ENCODE measurements around the gene ICAM1. TPM values are rescaled to one million over a fixed set of nuclear protein-coding genes. Genes with fewer than 3 reads are reported as not detected.
"Not testable (repeated sequence)": the region's sequence is repeated elsewhere in the genome, so short reads cannot be mapped to it uniquely, and the experiment has no call there.

The ICAM1 gene
- total and polyA plus RNA-seq, 2 of the 13 experiments (the other 11 are each of a cell fraction or from before 2014, with no cell fraction given), result 37.9 to 98.4 TPM

GRCh38 chr19:10238172-10238783 is 32.6 kb upstream of the ICAM1 start (continued):
- TF ChIP-seq BATF2 (CRISPR knock-in tag; IDR thresholded peaks at IDR 0.05), result no peak

GRCh38 chr19:10241826-10242449 is 29.0 kb upstream of the ICAM1 start:
- H3K27me3 ChIP-seq (ENCODE audit: control insufficient read depth in 1 of 2, insufficient read depth in 2 of 2, low read length in 2 of 2); intact Hi-C loops (cut with micrococcal nuclease; ENCODE audit: unreplicated experiment); CTCF ChIA-PET (ENCODE audit: low intra/inter-chr PET ratio, low total read pairs); H3K9me3 ChIP-seq (ENCODE audit: low read length); H3K9ac ChIP-seq (ENCODE audit: insufficient read depth, low read depth, low read length); in situ Hi-C loops (cut with HindIII; ENCODE audit: extremely low pct_ligation_motif_present, low pct_unique_long_range_greater_than_20kb); H3K4me3 ChIP-seq (replicated peaks in 1 of 3; ENCODE audit: insufficient read depth in 1 of 3, low read depth in 2 of 3, low read length in 3 of 3); DNase-seq (ENCODE audit: low spot score); H3K79me2 ChIP-seq (ENCODE audit: insufficient read depth, low read length); FAIRE-seq; H3K4me2 ChIP-seq (ENCODE audit: low read depth, low read length); H3K36me3 ChIP-seq (replicated peaks in 1 of 2; ENCODE audit: control insufficient read depth in 1 of 2, insufficient read depth in 2 of 2, low read length in 2 of 2); H4K20me1 ChIP-seq (ENCODE audit: insufficient read depth, low read length); H2AFZ ChIP-seq (ENCODE audit: low read length); BruUV-seq (replicated peaks); H3K27ac ChIP-seq (ENCODE audit: extremely low read length, insufficient read depth, low read length); ATAC-seq: not testable (repeated sequence)
- 49% methylated on average over 11 of the region's 11 CpGs for WGBS (ENCODE audit: low lambda C conversion rate)
- POLR2A ChIA-PET, result interaction anchor here (0.6 kb wide), 1 partner anchor 141 kb away, joined by 5 read pairs; no protein-coding TSS in a partner anchor
- peak; percentile 40 for TF ChIP-seq RARA (CRISPR knock-in tag; IDR thresholded peaks at IDR 0.05)
- peak; percentile 32 for TF ChIP-seq SKI (IDR thresholded peaks at IDR 0.05; ENCODE audit: partially characterized antibody)
- peak; percentile 55; the same call in 1 of the 2 replicates for TF ChIP-seq FOSL2 (CRISPR knock-in tag; IDR thresholded peaks at IDR 0.05)
- H3K4me1 ChIP-seq (ENCODE audit: insufficient read depth, low read length), result peaks cover 73% of the 10 kb centered on the region

- in situ Hi-C loops (cut with HindIII; ENCODE audit: extremely low pct_ligation_motif_present, low pct_unique_long_range_greater_than_20kb) (no loop called here), intact Hi-C loops (cut with micrococcal nuclease; ENCODE audit: unreplicated experiment) (no loop called here)
- no peak overlapping the region for H2AFZ ChIP-seq (ENCODE audit: low read length)
- no peak for FAIRE-seq
- no peaks in the 10 kb centered on the region for H3K27me3 ChIP-seq (ENCODE audit: control insufficient read depth in 1 of 2, insufficient read depth in 2 of 2, low read length in 2 of 2)
- ATAC-seq, result no peak
- no peak overlapping the region for H3K27ac ChIP-seq (ENCODE audit: extremely low read length, insufficient read depth, low read length)
- peak overlapping the region; percentile 28; the same call in 1 of the 2 replicates for H3K4me2 ChIP-seq (ENCODE audit: low read depth, low read length)
- H3K4me3 ChIP-seq (replicated peaks in 1 of 3; ENCODE audit: insufficient read depth in 1 of 3, low read depth in 2 of 3, low read length in 3 of 3), result no peak overlapping the region
- 49% methylated on average over 6 of the region's 7 CpGs for WGBS (ENCODE audit: low lambda C conversion rate)
- no peaks in the 10 kb centered on the region for H3K9me3 ChIP-seq (ENCODE audit: low read length)
- no peaks in the 10 kb centered on the region for H4K20me1 ChIP-seq (ENCODE audit: insufficient read depth, low read length)
- H3K36me3 ChIP-seq (replicated peaks in 1 of 2; ENCODE audit: control insufficient read depth in 1 of 2, insufficient read depth in 2 of 2, low read length in 2 of 2), result no peaks in the 10 kb centered on the region
- BruUV-seq (replicated peaks), result no TSS peak
- ChIA-PET POLR2A (no interaction called here), CTCF (ENCODE audit: low intra/inter-chr PET ratio, low total read pairs) (no interaction called here)
- DNase-seq (ENCODE audit: low spot score), result no peak
- H3K4me1 ChIP-seq (ENCODE audit: insufficient read depth, low read length), result peaks cover 68% of the 10 kb centered on the region
- no peaks in the 10 kb centered on the region for H3K79me2 ChIP-seq (ENCODE audit: insufficient read depth, low read length)
- H3K9ac ChIP-seq (ENCODE audit: insufficient read depth, low read depth, low read length), result no peak overlapping the region
- TF ChIP-seq AKNA (CRISPR knock-in tag; IDR thresholded peaks at IDR 0.05; ENCODE audit: borderline replicate concordance), result no peak
- peak; percentile 79 for TF ChIP-seq NR2F6 (IDR thresholded peaks at IDR 0.05)
- TF ChIP-seq NR2F6 (CRISPR knock-in tag; IDR thresholded peaks at IDR 0.05), result peak; percentile 87
- TF ChIP-seq RAD51 (IDR thresholded peaks at IDR 0.05; ENCODE audit: borderline replicate concordance), result no peak
- peak; percentile 12; the same call in 1 of the 2 replicates for TF ChIP-seq HOXA3 (CRISPR knock-in tag; IDR thresholded peaks at IDR 0.05)
- no peak for TF ChIP-seq ZNF367 (CRISPR knock-in tag; IDR thresholded peaks at IDR 0.05; ENCODE audit: borderline replicate concordance)
- 0 out of 2 replicates have a peak, but pooled peaks have one; percentile 23 for TF ChIP-seq ZMYM2 (CRISPR knock-in tag; IDR thresholded peaks at IDR 0.05)
These were observed 27.3 kb upstream of the ICAM1 start for GRCh38 chr19:10243606-10244005.

All from HepG2 (cell line).